ENCODE results near the gene GBA2. TPM values are rescaled to one million over a fixed set of nuclear protein-coding genes. Genes with fewer than 3 reads are reported as not detected.
A peak's percentile ranks its signal among the peaks of the same experiment; 100 is the strongest.

Gene GBA2
- total RNA-seq, 1 donor from 2014 or later: 24.3 TPM

DNA sequence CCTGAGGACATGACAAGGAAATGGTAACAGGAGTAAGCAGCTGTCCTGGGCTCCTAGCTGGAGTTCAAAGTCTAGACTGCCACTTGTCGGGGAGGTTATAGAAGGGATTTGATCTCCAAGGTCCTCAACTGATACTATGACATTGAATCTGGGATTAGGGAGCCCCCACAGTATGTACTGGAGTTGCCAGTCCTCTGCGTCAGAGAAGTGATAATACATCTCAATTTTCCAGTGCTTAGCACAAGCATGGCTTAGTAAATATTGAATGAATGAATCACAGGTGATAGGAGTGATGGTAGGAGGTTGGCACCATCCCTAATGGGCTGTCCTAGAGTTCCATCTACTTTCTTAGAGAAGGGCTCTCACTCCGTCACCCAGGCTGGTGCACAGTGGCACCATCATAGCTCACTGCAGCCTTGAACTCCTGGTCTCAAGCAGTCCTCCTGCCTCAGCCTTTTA, 53.1 kb downstream of the GBA2 start:
- no peak for DNase-seq (ENCODE audit: low spot score)

DNA sequence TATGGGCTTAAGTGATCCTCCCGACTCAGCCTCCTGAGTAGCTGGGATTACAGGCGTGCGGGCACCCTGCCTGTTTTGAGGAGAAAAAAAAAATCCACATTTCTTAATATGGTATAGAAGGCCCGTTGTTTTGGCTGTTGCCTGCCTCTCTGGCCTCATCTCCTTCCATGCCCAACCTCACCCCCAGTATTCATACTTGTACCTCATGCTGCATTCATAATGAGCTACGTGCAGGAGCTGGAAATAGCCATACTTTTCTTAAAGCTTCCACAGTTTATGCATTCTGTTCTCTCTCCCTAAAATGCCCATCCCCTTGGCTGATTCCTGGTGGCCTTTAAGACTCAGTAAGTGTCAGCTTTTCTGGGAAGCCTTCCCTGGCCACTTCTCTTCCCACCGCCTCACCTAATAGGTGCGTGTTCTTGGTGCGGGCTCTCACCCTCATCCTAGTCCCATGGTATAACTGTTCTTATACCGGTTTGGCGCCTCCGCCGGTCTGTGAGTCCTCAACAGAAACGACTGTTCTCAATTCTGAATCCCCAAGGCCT, 57.2 kb downstream of the GBA2 start:
- DNase-seq (ENCODE audit: low spot score): peak; percentile 61

GRCh38 chr9:35691334-35691650, 57.7 kb downstream of the GBA2 start:
- no peak for DNase-seq (ENCODE audit: low spot score)

DNA sequence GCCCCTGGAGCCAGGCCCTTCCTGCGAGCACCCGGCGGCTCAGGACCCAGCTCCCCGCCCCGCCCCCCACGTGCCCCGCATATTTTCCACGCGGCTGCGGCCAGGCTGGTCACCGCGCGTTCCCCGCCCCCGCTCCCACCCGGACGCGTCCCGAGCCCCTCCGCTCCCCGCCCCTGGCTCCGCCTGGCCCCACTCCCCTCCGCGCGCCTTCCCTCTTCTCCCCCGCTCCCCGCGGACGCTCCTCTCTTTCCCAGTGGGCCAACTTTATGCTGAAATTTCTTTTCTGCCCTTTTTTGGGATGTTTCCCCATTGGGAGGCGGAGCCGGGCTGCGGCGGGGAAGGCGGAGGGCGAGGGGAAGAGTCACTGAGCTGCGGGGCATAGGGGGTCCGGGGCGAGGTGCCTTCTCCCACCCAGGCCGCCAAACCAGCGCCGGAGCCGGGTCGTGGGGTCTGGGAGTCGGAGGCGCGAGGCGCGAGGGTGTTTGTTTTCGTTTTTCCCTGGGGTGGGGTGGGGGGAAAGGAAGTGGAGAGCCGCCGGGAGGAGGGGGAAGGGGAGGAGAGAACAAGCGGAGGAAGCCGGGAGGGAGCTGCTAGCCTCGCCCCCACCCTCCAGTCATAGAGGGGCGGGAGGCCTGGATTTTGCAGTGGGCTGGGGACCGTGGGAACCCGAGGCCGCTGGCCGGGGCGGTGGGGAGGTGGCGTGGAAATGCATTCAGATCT, 58.3 kb downstream of the GBA2 start:
- DNase-seq (ENCODE audit: low spot score): peak; percentile 95

DNA sequence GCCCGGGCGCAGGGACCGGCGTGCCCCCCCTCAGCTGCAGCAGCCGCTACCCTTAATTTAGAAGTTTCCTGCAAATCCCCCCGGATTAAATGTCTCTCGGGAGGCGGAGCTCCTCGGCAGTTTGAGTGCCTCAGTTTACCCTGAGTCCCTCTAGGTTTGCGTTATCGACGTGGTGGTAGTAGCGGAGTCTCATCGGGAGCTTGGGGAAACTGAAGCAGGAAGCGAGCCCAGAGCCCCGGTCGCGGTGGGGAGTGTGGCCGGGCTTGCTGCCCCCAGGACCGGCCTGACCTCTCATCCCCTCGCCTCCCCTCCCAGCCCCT, 58.8 kb downstream of the GBA2 start:
- no peak for DNase-seq (ENCODE audit: low spot score)

DNA sequence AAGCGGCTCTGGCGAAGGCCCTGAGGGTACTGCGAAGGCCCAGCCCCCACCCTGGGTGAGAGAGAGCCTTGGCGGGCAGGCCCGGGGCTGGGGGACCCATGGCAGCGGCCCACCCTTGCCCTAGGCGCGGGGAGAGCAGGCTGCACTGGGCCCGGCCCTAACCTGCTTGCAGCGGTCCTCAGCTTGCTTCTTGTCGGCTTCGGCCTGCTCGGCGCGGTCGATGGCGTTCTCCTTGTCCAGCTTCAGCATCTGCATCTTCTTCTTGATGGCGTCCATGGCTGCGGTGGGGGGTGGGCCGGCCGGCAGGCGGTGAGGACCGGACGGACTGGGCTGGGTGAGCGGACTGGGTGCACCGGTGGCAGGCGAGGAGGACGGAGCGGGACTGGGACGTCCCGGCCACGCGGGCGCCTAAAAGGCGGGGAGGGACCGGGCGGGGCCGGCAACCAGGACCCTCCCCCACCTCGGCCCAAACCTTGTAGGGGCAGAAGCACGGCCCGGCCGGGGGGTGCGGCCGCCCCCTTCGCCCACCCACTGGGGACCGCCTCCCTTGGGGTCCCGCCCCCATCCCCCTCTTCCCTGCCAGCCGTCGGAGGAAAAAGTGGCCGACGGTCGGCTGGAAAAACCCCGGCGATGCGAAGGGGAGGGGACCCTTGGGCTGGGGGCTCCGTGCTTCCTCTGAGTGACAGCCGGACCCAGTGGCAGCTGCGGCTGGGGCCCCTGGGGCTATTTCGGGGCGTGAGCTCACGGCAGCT, 59.3 kb downstream of the GBA2 start, which contains the start of gene TPM2:
TPM2 (minus strand) TSS at position 384 of the 752 bp plus-strand sequence; CDS start at position 276, 108 bp downstream.
- peak; percentile 92 for DNase-seq (ENCODE audit: low spot score)

DNA sequence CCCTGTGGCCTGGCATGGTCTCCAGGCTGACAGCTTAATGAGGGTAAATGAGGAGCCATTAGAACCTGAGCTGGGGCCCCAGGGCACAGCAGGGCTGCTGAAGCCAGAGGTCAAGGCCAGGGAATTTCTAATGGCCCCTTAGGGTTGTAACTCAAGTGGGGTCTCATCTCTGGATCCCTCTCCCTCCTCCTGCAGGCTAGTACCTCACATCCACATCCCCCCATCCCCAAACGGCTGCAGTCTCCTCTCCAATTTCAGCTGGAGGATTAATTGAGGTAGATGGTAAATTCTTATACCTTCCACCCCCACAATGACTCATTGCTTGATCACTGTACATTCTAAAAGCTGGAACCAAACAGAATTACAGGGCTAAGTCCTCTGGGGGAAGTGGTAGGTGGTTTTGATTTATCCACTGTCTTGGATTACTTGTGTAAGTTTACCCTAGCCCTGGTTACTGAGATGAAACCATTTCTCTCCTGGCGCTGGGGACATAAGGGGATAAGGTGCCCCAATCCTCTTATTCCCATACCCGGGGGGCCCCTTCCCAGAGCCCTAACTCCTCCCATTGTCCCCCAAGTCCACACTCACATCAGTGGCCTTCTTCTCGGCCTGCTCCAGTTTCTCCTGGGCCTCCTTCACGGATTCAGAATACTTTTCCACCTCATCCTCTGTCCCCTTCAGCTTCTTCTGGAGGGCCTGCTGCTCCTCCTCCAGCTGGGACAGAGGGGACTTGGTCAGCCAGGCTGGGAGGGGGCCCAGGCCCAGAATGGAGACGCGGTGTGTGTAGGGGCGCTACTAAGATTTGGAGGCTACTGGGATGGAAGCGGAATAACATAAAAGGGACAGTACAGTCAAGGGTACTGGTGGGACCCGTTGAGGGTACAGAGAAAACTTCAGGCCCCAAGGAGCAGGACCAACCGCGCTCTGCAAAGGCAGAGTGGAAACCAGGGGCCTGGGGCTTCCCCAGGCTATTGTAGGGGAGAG, 60.2 kb downstream of the GBA2 start:
- DNase-seq (ENCODE audit: low spot score): peak; percentile 56

GRCh38 chr9:35687972-35688557, 61.0 kb downstream of the GBA2 start:
- no peak for DNase-seq (ENCODE audit: low spot score)

- no peak for DNase-seq (ENCODE audit: low spot score)
Observed at GRCh38 chr9:35687306-35687705, 61.7 kb downstream of the GBA2 start.

Other genes with a start within 250 kb of the GBA2 start
- 4.8 TPM for gene TESK1, start 144.0 kb downstream of the GBA2 start, total RNA-seq (ENCODE audit: insufficient read depth, low replicate concordance)
- gene CD72, start 130.8 kb downstream of the GBA2 start, total RNA-seq (ENCODE audit: insufficient read depth, low replicate concordance): 2.6 TPM
- not detected for gene SIT1, start 98.3 kb downstream of the GBA2 start, total RNA-seq (ENCODE audit: insufficient read depth, low replicate concordance)
- gene RMRP, start 91.2 kb downstream of the GBA2 start, total RNA-seq (ENCODE audit: insufficient read depth, low replicate concordance): 12,614 TPM
- gene CCDC107, start 90.9 kb downstream of the GBA2 start, total RNA-seq (ENCODE audit: insufficient read depth, low replicate concordance): 38.0 TPM
- gene ARHGEF39, start 84.0 kb downstream of the GBA2 start, total RNA-seq (ENCODE audit: insufficient read depth, low replicate concordance): 5.5 TPM
- gene CA9, start 75.3 kb downstream of the GBA2 start, total RNA-seq (ENCODE audit: insufficient read depth, low replicate concordance): 13.0 TPM
- 2,993 TPM for gene TPM2, start 59.3 kb downstream of the GBA2 start, total RNA-seq (ENCODE audit: insufficient read depth, low replicate concordance)
- gene TLN1, start 17.0 kb downstream of the GBA2 start, total RNA-seq (ENCODE audit: insufficient read depth, low replicate concordance): 273 TPM
- 41.9 TPM for gene CREB3, start 16.6 kb downstream of the GBA2 start, total RNA-seq (ENCODE audit: insufficient read depth, low replicate concordance)
- 7.0 TPM for gene RGP1, start 59 bp upstream of the GBA2 start, total RNA-seq (ENCODE audit: insufficient read depth, low replicate concordance)
- gene MSMP, start 5.0 kb upstream of the GBA2 start, total RNA-seq (ENCODE audit: insufficient read depth, low replicate concordance): not detected
- gene NPR2, start 42.4 kb upstream of the GBA2 start, total RNA-seq (ENCODE audit: insufficient read depth, low replicate concordance): 15.9 TPM
- gene SPAG8, start 63.0 kb upstream of the GBA2 start, total RNA-seq (ENCODE audit: insufficient read depth, low replicate concordance): 5.1 TPM
- gene HINT2, start 65.8 kb upstream of the GBA2 start, total RNA-seq (ENCODE audit: insufficient read depth, low replicate concordance): 2.9 TPM
- 1.2 TPM for gene FAM221B, start 79.5 kb upstream of the GBA2 start, total RNA-seq (ENCODE audit: insufficient read depth, low replicate concordance)
- 3.9 TPM for gene TMEM8B, start 80.0 kb upstream of the GBA2 start, total RNA-seq (ENCODE audit: insufficient read depth, low replicate concordance)
- gene OR13J1, start 121.2 kb upstream of the GBA2 start, total RNA-seq (ENCODE audit: insufficient read depth, low replicate concordance): not detected
- 13.7 TPM for gene HRCT1, start 157.0 kb upstream of the GBA2 start, total RNA-seq (ENCODE audit: insufficient read depth, low replicate concordance)
- 1.4 TPM for gene SPAAR, start 160.3 kb upstream of the GBA2 start, total RNA-seq (ENCODE audit: insufficient read depth, low replicate concordance)
- gene OR2S2, start 208.9 kb upstream of the GBA2 start, total RNA-seq (ENCODE audit: insufficient read depth, low replicate concordance): not detected